Activated CD8-positive, alpha-beta memory T cell treated with anti-CD3 and anti-CD28 coated beads for 1 hour (primary cell): ENCODE measurements around the gene SNN.

Experiments
- DNase-seq, 2 donors: peaks; one replicate each; pipeline ENCODE4 v3.0.0-alpha.2; 2020; ENCODE audit warnings: low read depth in 1 of 2; ENCODE audit errors: extremely low read depth in 1 of 2

SNN gene

GRCh38 chr16:11635113-11635652 is 33.1 kb upstream of the SNN start:
- no peak for DNase-seq

- DNase-seq: no peak
Measured at GRCh38 chr16:11635679-11636171, 32.5 kb upstream of the SNN start.

- DNase-seq: no peak
Measured at GRCh38 chr16:11636172-11636721, 32.0 kb upstream of the SNN start.

GRCh38 chr16:11637320-11637719 is 30.9 kb upstream of the SNN start:
- DNase-seq: no peak

GRCh38 chr16:11638140-11638539 is 30.1 kb upstream of the SNN start:
- no peak for DNase-seq

- no peak for DNase-seq
Measured at GRCh38 chr16:11639008-11639562, 29.2 kb upstream of the SNN start.

- no peak for DNase-seq
Measured at GRCh38 chr16:11639925-11640899, 28.0 kb upstream of the SNN start.

GRCh38 chr16:11640987-11641817 is 27.1 kb upstream of the SNN start:
- DNase-seq: no peak

GRCh38 chr16:11642765-11643116 is 25.5 kb upstream of the SNN start:
- DNase-seq: no peak

GRCh38 chr16:11649276-11649675 is 19.0 kb upstream of the SNN start:
- no peak for DNase-seq

- DNase-seq: no peak
Measured at GRCh38 chr16:11650641-11651591, 17.3 kb upstream of the SNN start.

- no peak for DNase-seq
Measured at GRCh38 chr16:11651796-11652195, 16.5 kb upstream of the SNN start.

- no peak for DNase-seq
Measured at GRCh38 chr16:11655655-11656054, 12.6 kb upstream of the SNN start.

GRCh38 chr16:11657556-11657955 is 10.7 kb upstream of the SNN start:
- no peak for DNase-seq

- DNase-seq: no peak
Measured at GRCh38 chr16:11658896-11659708, 9.2 kb upstream of the SNN start.

- no peak for DNase-seq
Measured at GRCh38 chr16:11660565-11660964, 7.7 kb upstream of the SNN start.

GRCh38 chr16:11662582-11662981 is 5.7 kb upstream of the SNN start:
- no peak for DNase-seq

GRCh38 chr16:11665071-11665491 is 3.2 kb upstream of the SNN start:
- DNase-seq: no peak
